ENCODE data around the gene PAFAH2. TPM values are rescaled to one million over a fixed set of nuclear protein-coding genes. Genes with fewer than 3 reads are reported as not detected.

Gene PAFAH2
- total RNA-seq, 1 donor from 2014 or later = 19.4 TPM

GRCh38 chr1:26020941-26021646, 23.2 kb upstream of the PAFAH2 start:
- no peaks in the 10 kb centered on the region for H3K9me3 ChIP-seq
- H3K4me1 ChIP-seq = peaks cover 14% of the 10 kb centered on the region
- peak overlapping the region; percentile 34 for H3K4me3 ChIP-seq
- ATAC-seq = no peak
- no peaks in the 10 kb centered on the region for H3K36me3 ChIP-seq
- H3K27ac ChIP-seq = no peak overlapping the region
- H3K27me3 ChIP-seq (ENCODE audit: low read depth) = no peaks in the 10 kb centered on the region
- intact Hi-C loops (cut with DNase I) = no loop called here
- no peak for TF ChIP-seq CTCF (IDR thresholded peaks at IDR 0.05)
- DNase-seq = no peak

GRCh38 chr1:26020330-26020768, 22.5 kb upstream of the PAFAH2 start:
- Histone ChIP-seq H3K27me3 (ENCODE audit: low read depth) (no peaks in the 10 kb centered on the region), H3K4me3 (no peak overlapping the region), H3K4me1 (peaks cover 21% of the 10 kb centered on the region), H3K27ac (no peak overlapping the region), H3K36me3 (no peaks in the 10 kb centered on the region), H3K9me3 (no peaks in the 10 kb centered on the region)
- DNase-seq (no peak), ATAC-seq (no peak)
- intact Hi-C loops (cut with DNase I) = no loop called here
- TF ChIP-seq CTCF (IDR thresholded peaks at IDR 0.05) = no peak

GRCh38 chr1:26019641-26020315, 21.9 kb upstream of the PAFAH2 start:
- no peak for DNase-seq
- Histone ChIP-seq H3K9me3 (no peaks in the 10 kb centered on the region), H3K36me3 (no peaks in the 10 kb centered on the region), H3K4me1 (peaks cover 27% of the 10 kb centered on the region), H3K4me3 (no peak overlapping the region), H3K27ac (no peak overlapping the region), H3K27me3 (ENCODE audit: low read depth) (no peaks in the 10 kb centered on the region)
- intact Hi-C loops (cut with DNase I) = no loop called here
- no peak for ATAC-seq
- TF ChIP-seq CTCF (IDR thresholded peaks at IDR 0.05) = no peak

GRCh38 chr1:26017606-26018005, 19.7 kb upstream of the PAFAH2 start:
- Histone ChIP-seq H3K4me3 (no peak overlapping the region), H3K36me3 (no peaks in the 10 kb centered on the region), H3K27ac (no peak overlapping the region), H3K4me1 (peaks cover 32% of the 10 kb centered on the region), H3K27me3 (ENCODE audit: low read depth) (no peaks in the 10 kb centered on the region), H3K9me3 (no peaks in the 10 kb centered on the region)
- DNase-seq (no peak), ATAC-seq (no peak)
- no peak for TF ChIP-seq CTCF (IDR thresholded peaks at IDR 0.05)
- intact Hi-C loops (cut with DNase I) = no loop called here

- Histone ChIP-seq H3K9me3 (no peaks in the 10 kb centered on the region), H3K27ac (no peak overlapping the region), H3K27me3 (ENCODE audit: low read depth) (no peaks in the 10 kb centered on the region), H3K4me1 (peaks cover 32% of the 10 kb centered on the region), H3K36me3 (no peaks in the 10 kb centered on the region), H3K4me3 (no peak overlapping the region)
- ATAC-seq = peak; percentile 29 to 63
- TF ChIP-seq CTCF (IDR thresholded peaks at IDR 0.05) = no peak
- DNase-seq = no peak
- intact Hi-C loops (cut with DNase I) = no loop called here
Measured at GRCh38 chr1:26016953-26017545, 19.2 kb upstream of the PAFAH2 start.
